Measurements from ENCODE around the gene PCDHA7. TPM values are rescaled to one million over a fixed set of nuclear protein-coding genes. Genes with fewer than 3 reads are reported as not detected.

The PCDHA7 gene
- total RNA-seq, 1 experiment from 2014 or later: 0.09 TPM

GRCh38 chr5:140875085-140876065 is 41.3 kb downstream of the PCDHA7 start, which contains the start of gene PCDHA12:
TSS of gene PCDHA12 (plus strand) at chr5:140875308. CDS start at chr5:140875473, 165 bp downstream.

GRCh38 chr5:140881889-140882590 is 48.0 kb downstream of the PCDHA7 start, which contains the start of gene PCDHA13:
TSS of gene PCDHA13 (plus strand) at chr5:140882124. CDS start at chr5:140882269, 145 bp downstream.

Other genes starting within 250 kb of the PCDHA7 start
- gene CD14, start 201.1 kb upstream of the PCDHA7 start, total RNA-seq (2022; extraction: Qiagen RNA extraction): 3.3 to 4.5 TPM (median 4.1 TPM) in 5 replicates
- gene TMCO6, start 194.8 kb upstream of the PCDHA7 start, total RNA-seq (2022; extraction: Qiagen RNA extraction): 9.2 to 12.7 TPM (median 12.2 TPM) in 5 replicates
- 84.6 to 130 TPM (median 123 TPM) in 5 replicates for gene NDUFA2, start 186.6 kb upstream of the PCDHA7 start, total RNA-seq (2022; extraction: Qiagen RNA extraction)
- gene IK, start 186.4 kb upstream of the PCDHA7 start, total RNA-seq (2022; extraction: Qiagen RNA extraction): 84.3 to 119 TPM (median 87.4 TPM) in 5 replicates
- gene WDR55, start 169.4 kb upstream of the PCDHA7 start, total RNA-seq (2022; extraction: Qiagen RNA extraction): 27.2 to 34.7 TPM (median 29.0 TPM) in 5 replicates
- gene DND1, start 160.7 kb upstream of the PCDHA7 start, total RNA-seq (2022; extraction: Qiagen RNA extraction): 0.47 to 0.94 TPM (median 0.70 TPM) in 5 replicates
- 73.7 to 90.7 TPM (median 77.1 TPM) in 5 replicates for gene HARS1, start 142.9 kb upstream of the PCDHA7 start, total RNA-seq (2022; extraction: Qiagen RNA extraction)
- 34.4 to 44.5 TPM (median 36.9 TPM) in 5 replicates for gene HARS2, start 142.8 kb upstream of the PCDHA7 start, total RNA-seq (2022; extraction: Qiagen RNA extraction)
- 79.9 to 111 TPM (median 84.2 TPM) in 5 replicates for gene ZMAT2, start 133.8 kb upstream of the PCDHA7 start, total RNA-seq (2022; extraction: Qiagen RNA extraction)
- gene PCDHA1, start 48.1 kb upstream of the PCDHA7 start, total RNA-seq (2022; extraction: Qiagen RNA extraction): 0.14 to 0.29 TPM (median 0.23 TPM) in 5 replicates
- 0.06 to 0.08 TPM (median 0.06 TPM) in 3 of 5 replicates, not detected in the others for gene PCDHA2, start 39.4 kb upstream of the PCDHA7 start, total RNA-seq (2022; extraction: Qiagen RNA extraction)
- 0.66 to 1.0 TPM (median 0.82 TPM) in 5 replicates for gene PCDHA3, start 33.2 kb upstream of the PCDHA7 start, total RNA-seq (2022; extraction: Qiagen RNA extraction)
- 1.1 to 1.9 TPM (median 1.9 TPM) in 5 replicates for gene PCDHA4, start 27.2 kb upstream of the PCDHA7 start, total RNA-seq (2022; extraction: Qiagen RNA extraction)
- 0.70 to 1.1 TPM (median 0.76 TPM) in 5 replicates for gene PCDHA5, start 12.7 kb upstream of the PCDHA7 start, total RNA-seq (2022; extraction: Qiagen RNA extraction)
- 0.05 to 0.08 TPM (median 0.08 TPM) in 3 of 5 replicates, not detected in the others for gene PCDHA6, start 6.3 kb upstream of the PCDHA7 start, total RNA-seq (2022; extraction: Qiagen RNA extraction)
- 0.05 to 0.09 TPM (median 0.06 TPM) in 4 of 5 replicates, not detected in the other for gene PCDHA8, start 6.9 kb downstream of the PCDHA7 start, total RNA-seq (2022; extraction: Qiagen RNA extraction)
- not detected in 5 replicates for gene PCDHA9, start 14.1 kb downstream of the PCDHA7 start, total RNA-seq (2022; extraction: Qiagen RNA extraction)
- gene PCDHA10, start 21.6 kb downstream of the PCDHA7 start, total RNA-seq (2022; extraction: Qiagen RNA extraction): 0.01 to 0.03 TPM (median 0.02 TPM) in 3 of 5 replicates, not detected in the others
- 0.07 to 0.30 TPM (median 0.17 TPM) in 5 replicates for gene PCDHA11, start 34.7 kb downstream of the PCDHA7 start, total RNA-seq (2022; extraction: Qiagen RNA extraction)
- 2.7 to 3.6 TPM (median 2.8 TPM) in 5 replicates for gene PCDHA12, start 41.0 kb downstream of the PCDHA7 start, total RNA-seq (2022; extraction: Qiagen RNA extraction)
- 0.06 to 0.10 TPM (median 0.08 TPM) in 3 of 5 replicates, not detected in the others for gene PCDHA13, start 47.9 kb downstream of the PCDHA7 start, total RNA-seq (2022; extraction: Qiagen RNA extraction)
- gene PCDHAC1, start 92.0 kb downstream of the PCDHA7 start, total RNA-seq (2022; extraction: Qiagen RNA extraction): 1.8 to 2.5 TPM (median 2.2 TPM) in 5 replicates
- 3.3 to 4.9 TPM (median 3.7 TPM) in 5 replicates for gene PCDHAC2, start 132.2 kb downstream of the PCDHA7 start, total RNA-seq (2022; extraction: Qiagen RNA extraction)
- not detected in 5 replicates for gene PCDHB1, start 217.1 kb downstream of the PCDHA7 start, total RNA-seq (2022; extraction: Qiagen RNA extraction)